DMS 273 treated with DMSO at 0.1 percent for 48 hours (cell line): ENCODE results near the gene GAMT.
"Not testable (repeated sequence)": the region's sequence is repeated elsewhere in the genome, so short reads cannot be mapped to it uniquely, and the experiment has no call there.

ENCODE experiments used
- DNase-seq: peaks from one replicate; lab custom pipeline; 2025; lab: John Stamatoyannopoulos, UW

Gene GAMT

GRCh38 chr19:1401138-1401888 is at the start of gene GAMT:
TSS of gene GAMT (minus strand) at chr19:1401542. CDS start at chr19:1401476, 66 bp downstream.
- DNase-seq: no peak

- DNase-seq: no peak
These were observed 48.4 kb upstream of the GAMT start, which contains the start of gene APC2 for GRCh38 chr19:1449467-1450442. TSS of gene APC2 (plus strand) at chr19:1450121. CDS start at chr19:1453002, 2,881 bp downstream.

- DNase-seq: no peak
These were observed 46.6 kb upstream of the GAMT start for GRCh38 chr19:1447944-1448343.

GRCh38 chr19:1447504-1447903 is 46.2 kb upstream of the GAMT start:
- DNase-seq: no peak

GRCh38 chr19:1446713-1447481 is 45.6 kb upstream of the GAMT start:
- no peak for DNase-seq

- no peak for DNase-seq
These were observed 44.8 kb upstream of the GAMT start for GRCh38 chr19:1445932-1446712.

- DNase-seq: peak; percentile 35
These were observed 44.0 kb upstream of the GAMT start for GRCh38 chr19:1445185-1445931.

GRCh38 chr19:1441677-1442438 is 40.5 kb upstream of the GAMT start:
- DNase-seq: no peak

- DNase-seq: no peak
These were observed 39.7 kb upstream of the GAMT start for GRCh38 chr19:1441022-1441426.

- no peak for DNase-seq
These were observed 39.1 kb upstream of the GAMT start for GRCh38 chr19:1440418-1440801.

GRCh38 chr19:1439525-1440417 is 38.4 kb upstream of the GAMT start:
- DNase-seq: not testable (repeated sequence)

GRCh38 chr19:1438933-1439354 is 37.6 kb upstream of the GAMT start:
- DNase-seq: no peak

GRCh38 chr19:1438035-1438932 is 36.9 kb upstream of the GAMT start, which contains the start of gene RPS15:
TSS of gene RPS15 (plus strand) at chr19:1438396. CDS start at chr19:1438426, 30 bp downstream.
- DNase-seq: peak; percentile 81

GRCh38 chr19:1437609-1438008 is 36.3 kb upstream of the GAMT start:
- DNase-seq: no peak

- no peak for DNase-seq
These were observed 34.1 kb upstream of the GAMT start for GRCh38 chr19:1435378-1435989.

GRCh38 chr19:1434577-1435060 is 33.3 kb upstream of the GAMT start:
- no peak for DNase-seq

GRCh38 chr19:1434040-1434366 is 32.7 kb upstream of the GAMT start:
- no peak for DNase-seq
